HTERT RPE-1 (cell line): ENCODE data around the gene KRTCAP3.
"Not testable (repeated sequence)": the region's sequence is repeated elsewhere in the genome, so short reads cannot be mapped to it uniquely, and the experiment has no call there.

Source experiments
- in situ Hi-C: fragments of 300-500 bp; cut with MboI; formaldehyde crosslinking; loops from 4 replicates; pipeline ENCODE4 v1.14.3; 2020; ENCODE audit warnings: low sequenced_read_pairs

KRTCAP3 gene, protein sequence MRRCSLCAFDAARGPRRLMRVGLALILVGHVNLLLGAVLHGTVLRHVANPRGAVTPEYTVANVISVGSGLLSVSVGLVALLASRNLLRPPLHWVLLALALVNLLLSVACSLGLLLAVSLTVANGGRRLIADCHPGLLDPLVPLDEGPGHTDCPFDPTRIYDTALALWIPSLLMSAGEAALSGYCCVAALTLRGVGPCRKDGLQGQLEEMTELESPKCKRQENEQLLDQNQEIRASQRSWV

DNA sequence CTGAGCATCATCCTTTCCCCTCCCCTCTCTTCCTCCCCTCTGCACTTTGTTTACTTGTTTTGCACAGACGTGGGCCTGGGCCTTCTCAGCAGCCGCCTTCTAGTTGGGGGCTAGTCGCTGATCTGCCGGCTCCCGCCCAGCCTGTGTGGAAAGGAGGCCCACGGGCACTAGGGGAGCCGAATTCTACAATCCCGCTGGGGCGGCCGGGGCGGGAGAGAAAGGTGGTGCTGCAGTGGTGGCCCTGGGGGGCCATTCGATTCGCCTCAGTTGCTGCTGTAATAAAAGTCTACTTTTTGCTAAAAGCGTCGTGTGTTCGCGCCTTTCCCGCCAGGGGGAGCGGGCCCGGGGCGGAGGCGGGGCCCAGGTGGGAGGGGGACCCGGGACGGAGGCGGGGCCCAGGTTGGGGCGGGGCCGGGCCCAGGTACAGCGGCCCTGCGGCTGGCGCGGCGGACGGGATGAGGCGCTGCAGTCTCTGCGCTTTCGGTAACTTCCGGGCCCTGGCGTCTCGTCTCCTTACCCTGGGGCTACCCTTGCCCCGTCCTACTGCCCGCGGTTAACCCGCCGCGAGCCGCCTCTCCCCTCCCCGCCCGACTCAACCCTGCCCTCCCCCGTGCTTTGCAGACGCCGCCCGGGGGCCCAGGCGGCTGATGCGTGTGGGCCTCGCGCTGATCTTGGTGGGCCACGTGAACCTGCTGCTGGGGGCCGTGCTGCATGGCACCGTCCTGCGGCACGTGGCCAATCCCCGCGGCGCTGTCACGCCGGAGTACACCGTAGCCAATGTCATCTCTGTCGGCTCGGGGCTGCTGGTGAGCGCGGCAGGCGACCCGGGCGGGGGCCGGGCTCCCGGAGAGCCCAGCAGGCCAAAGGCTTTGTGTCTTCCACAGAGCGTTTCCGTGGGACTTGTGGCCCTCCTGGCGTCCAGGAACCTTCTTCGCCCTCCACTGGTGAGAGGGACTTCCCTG is at the start of gene KRTCAP3:
Gene KRTCAP3, plus strand, starts transcription at position 424 of the 962 bp plus-strand sequence. Its CDS starts 32 bp downstream, at position 456.
- in situ Hi-C loops, result no loop called here

GRCh38 chr2:27393225-27393624 is 49.0 kb upstream of the KRTCAP3 start:
- in situ Hi-C loops, result no loop called here

DNA sequence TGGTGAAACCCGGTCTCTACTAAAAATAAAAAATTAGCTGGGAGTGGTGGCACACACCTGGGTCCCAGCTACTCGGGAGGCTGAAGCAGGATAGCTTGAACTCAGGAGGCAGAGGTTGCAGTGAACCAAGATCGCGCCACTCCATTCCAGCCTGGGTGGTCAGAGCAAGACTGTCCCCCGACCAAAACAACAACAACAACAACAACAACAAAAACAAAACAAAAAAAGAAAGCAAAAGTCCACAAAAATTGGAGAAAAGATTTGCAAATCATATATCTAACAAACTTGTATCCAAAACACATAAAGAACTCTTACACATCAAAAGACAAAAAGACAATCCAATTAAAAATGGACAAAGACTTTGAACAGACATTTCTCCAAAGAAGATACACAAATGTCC is 43.2 kb upstream of the KRTCAP3 start:
- in situ Hi-C loops, result no loop called here

- in situ Hi-C loops, result no loop called here
These were observed 41.6 kb upstream of the KRTCAP3 start for GRCh38 chr2:27400348-27401135.

- in situ Hi-C loops, result no loop called here
These were observed 34.2 kb upstream of the KRTCAP3 start for GRCh38 chr2:27407798-27408491.

DNA sequence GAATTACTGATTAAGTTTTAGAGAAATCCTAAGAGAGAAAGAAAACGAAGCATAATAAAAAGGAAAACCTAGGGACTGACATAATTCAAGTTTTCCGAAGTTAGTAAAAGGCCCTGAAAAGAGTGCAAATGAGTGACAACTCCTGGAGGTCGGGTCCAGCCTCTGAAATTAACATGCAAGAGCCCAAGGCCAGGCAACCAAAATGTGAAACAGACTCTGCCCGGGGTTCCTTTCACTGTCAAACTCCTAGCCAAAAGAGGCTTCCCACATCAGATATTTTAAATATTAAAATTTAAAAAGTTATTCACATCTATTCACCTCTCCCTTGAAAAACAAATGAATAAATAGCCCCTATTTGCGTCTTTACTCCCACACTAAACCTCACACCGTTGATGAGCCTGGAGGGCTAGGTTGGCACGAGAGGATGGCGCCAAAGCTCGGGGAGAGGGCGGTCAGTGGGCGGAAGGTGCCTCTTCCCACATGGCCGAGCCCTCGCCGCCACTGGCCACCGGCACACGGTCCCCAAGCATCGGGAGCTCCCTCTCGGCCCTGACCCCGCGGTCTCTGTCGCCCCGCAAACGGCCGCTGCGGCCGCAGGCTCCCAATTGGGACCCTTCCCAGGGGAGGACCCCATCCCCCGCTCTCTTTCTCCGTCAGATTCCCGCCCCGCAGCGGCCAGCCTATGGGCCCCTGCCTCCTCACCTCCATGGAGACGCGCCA is 33.4 kb upstream of the KRTCAP3 start:
- in situ Hi-C loops, result no loop called here

GRCh38 chr2:27409321-27410073 is 32.7 kb upstream of the KRTCAP3 start, which contains the start of gene PPM1G:
Gene PPM1G (minus strand): TSS chr2:27409591. CDS start chr2:27409422, 169 bp downstream.
- in situ Hi-C loops, result no loop called here

DNA sequence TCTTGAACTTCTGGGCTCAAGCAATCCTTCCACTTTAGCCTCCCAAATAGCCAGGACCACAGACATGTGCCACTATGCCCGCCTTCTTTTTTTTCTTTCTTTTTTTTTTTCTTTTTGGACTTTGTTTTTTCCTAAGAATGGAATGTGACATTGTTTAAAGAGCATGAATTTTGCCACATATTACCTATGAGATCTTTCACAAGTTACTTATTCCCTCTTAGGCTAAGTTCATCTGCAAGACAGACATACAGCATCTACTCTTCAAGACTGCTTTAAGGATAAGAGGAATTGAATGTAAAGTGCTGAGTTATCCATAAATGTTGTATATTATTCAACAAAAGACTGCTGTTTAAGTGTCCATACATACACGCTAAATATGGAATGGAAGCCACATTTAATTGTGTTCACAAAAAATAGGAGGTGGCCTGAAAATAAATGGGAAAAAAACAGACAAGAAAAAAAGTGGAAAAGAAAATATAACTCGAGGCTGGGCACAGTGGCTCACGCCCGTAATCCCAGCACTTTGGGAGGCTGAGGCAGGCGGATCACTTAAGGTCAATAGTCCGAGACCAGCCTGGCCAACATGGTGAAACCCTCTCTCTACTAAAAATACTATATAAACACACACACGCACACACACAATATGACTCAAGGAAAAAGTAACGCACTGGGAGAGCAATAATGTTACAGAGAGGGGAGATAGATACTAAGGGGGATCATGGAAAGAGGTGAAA is 29.6 kb upstream of the KRTCAP3 start:
- in situ Hi-C loops, result no loop called here

GRCh38 chr2:27416151-27416550 is 26.0 kb upstream of the KRTCAP3 start:
- in situ Hi-C loops, result no loop called here

DNA sequence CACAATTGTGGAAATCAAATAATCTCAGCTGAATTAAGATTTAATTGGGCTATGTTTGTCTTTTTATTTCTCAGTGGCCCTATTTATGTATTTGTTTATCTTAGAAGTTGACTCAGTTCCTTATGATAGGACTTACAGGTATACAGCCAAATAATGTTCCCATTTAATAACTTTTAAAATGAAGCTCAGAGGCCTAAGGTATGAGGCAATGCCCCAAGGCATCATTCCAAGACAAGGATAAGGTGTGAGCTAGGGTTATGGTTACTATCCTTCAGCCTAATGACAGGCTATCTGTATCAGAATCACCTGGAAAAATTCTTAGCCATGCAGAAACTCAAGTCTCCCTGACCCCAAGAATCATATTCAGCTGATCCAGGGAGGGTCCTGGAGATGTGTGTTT is 21.2 kb upstream of the KRTCAP3 start:
- in situ Hi-C loops, result no loop called here

GRCh38 chr2:27421660-27422250 is 20.4 kb upstream of the KRTCAP3 start:
- in situ Hi-C loops, result no loop called here

DNA sequence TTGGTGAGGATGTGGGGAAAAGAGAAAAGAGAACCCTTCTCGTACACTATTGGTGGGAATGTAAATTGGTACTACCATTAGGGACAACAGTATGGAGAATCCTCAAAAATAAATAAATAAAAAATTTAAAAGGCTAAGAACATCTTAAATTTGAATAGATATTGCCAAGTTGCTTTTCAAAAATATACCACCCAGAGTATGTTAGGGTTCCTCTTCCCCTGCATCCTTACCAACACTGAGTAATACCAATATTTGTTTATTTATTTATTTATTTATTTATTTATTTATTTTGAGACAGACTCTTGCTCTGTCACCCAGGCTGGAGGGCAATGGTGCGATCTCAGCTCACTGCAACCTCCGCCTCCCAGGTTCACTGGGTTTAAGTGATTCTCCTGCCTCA is 19.2 kb upstream of the KRTCAP3 start:
- in situ Hi-C loops, result no loop called here

- in situ Hi-C loops, result not testable (repeated sequence)
These were observed 17.1 kb upstream of the KRTCAP3 start for GRCh38 chr2:27425039-27425438.

DNA sequence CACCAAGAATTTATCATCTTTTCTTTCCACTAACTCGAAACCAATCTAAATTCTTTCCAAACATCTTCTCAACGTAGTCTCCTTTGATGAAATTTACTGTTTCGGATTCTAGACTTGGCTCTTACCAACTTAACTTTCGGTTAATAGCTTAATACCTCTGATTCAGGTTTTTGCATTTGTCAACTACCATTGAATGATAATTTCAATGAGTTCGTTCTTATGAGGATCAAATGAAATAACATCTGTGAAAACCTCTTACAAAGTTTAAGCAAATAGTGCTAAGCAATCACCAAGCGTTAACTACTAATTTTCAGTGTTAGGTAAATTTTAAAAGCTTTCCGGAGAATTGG is 14.3 kb upstream of the KRTCAP3 start:
- in situ Hi-C loops, result no loop called here

- in situ Hi-C loops, result no loop called here
These were observed 13.8 kb upstream of the KRTCAP3 start, which contains the start of gene NRBP1 for GRCh38 chr2:27428213-27428977. Gene NRBP1 (plus strand): TSS chr2:27428631. CDS start chr2:27433274, 4,643 bp downstream.

DNA sequence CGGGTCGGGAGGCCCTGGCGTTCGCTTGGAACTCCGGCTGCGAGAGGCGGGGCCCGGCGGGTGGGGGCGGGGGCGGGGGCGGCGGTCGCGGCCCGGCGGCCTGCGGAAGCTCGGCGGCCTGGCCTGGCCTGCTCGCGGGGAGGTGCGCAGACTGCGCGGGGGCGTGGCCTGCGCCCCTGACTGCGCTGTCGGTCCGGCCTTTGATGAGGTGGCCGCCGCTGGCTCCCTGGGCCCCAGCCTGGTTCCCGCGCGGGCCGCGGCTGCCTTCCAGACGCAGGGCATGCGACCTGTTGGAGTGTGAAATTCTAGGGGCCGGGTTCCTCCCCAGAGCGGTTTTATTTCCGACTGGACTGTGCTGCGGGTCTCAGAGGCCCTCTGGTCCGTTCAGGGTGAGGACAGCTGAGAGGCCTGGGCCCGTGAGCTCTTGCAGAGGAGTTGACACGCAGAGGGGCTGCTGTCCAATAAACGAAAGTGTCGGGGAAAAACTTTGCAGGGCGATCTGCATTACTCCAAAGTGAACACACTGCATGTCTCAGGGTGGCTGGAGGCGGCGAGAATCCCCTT is 13.1 kb upstream of the KRTCAP3 start:
- in situ Hi-C loops, result no loop called here

- in situ Hi-C loops, result no loop called here
These were observed 10.8 kb upstream of the KRTCAP3 start for GRCh38 chr2:27431395-27431794.
